ENCODE results near the gene DMKN.

DNA sequence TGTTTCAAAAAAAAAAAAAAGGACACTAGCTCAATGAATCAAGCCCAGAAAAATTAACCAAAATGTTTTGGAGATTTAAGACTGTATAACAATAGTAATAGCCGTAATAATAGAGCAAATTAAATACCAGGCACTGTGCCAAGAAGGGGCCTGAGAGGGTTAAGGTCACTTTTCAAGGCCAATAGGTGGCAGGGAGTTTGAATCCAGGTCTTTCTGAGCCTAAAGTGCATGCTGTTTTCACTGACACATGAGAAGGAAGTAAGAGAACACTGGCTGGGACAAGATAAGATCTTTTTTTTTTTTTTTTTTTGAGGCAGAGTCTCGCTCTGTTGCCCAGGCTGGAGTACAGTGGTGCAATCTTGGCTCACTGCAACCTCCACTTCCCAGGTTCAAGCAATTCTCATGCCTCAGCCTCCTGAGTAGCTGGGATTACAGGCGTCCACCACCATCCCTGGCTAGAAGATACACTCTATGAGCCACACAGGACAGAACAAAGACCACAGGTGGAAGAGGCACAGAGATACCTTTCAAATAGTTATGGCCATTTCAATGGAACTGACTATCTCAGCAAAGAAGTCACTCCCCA lies 57.7 kb downstream of the DMKN start:
- TF ChIP-seq, protein P1, sequence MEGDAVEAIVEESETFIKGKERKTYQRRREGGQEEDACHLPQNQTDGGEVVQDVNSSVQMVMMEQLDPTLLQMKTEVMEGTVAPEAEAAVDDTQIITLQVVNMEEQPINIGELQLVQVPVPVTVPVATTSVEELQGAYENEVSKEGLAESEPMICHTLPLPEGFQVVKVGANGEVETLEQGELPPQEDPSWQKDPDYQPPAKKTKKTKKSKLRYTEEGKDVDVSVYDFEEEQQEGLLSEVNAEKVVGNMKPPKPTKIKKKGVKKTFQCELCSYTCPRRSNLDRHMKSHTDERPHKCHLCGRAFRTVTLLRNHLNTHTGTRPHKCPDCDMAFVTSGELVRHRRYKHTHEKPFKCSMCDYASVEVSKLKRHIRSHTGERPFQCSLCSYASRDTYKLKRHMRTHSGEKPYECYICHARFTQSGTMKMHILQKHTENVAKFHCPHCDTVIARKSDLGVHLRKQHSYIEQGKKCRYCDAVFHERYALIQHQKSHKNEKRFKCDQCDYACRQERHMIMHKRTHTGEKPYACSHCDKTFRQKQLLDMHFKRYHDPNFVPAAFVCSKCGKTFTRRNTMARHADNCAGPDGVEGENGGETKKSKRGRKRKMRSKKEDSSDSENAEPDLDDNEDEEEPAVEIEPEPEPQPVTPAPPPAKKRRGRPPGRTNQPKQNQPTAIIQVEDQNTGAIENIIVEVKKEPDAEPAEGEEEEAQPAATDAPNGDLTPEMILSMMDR (IDR thresholded peaks at IDR 0.05), result no peak
- TF ChIP-seq POLR2AphosphoS5 (IDR thresholded peaks at IDR 0.05; ENCODE audit: low read depth, low read length), result no peak

All from Panc1 (cell line).